ENCODE data around the gene ZSWIM1.

Gene ZSWIM1

GRCh38 chr20:45902199-45902701 lies 21.2 kb downstream of the ZSWIM1 start:
- TF ChIP-seq TAF1 (IDR thresholded peaks at IDR 0.05; ENCODE audit: borderline replicate concordance, insufficient read depth, low read length) (no peak), POLR2AphosphoS5 (IDR thresholded peaks at IDR 0.05; ENCODE audit: low read depth, low read length) (no peak)

- TF ChIP-seq FOXP2 (optimal IDR thresholded peaks at IDR 0.05; ENCODE audit: borderline replicate concordance, extremely low read depth, extremely low read length, insufficient read depth) = no peak
- no peak for TF ChIP-seq POLR2AphosphoS5 (IDR thresholded peaks at IDR 0.05; ENCODE audit: low read depth, low read length)
- no peak for TF ChIP-seq REST (IDR thresholded peaks at IDR 0.05; ENCODE audit: insufficient read depth in 1 of 2, low read depth in 2 of 2, low read length in 2 of 2)
- TF ChIP-seq SIN3A (IDR thresholded peaks at IDR 0.05; ENCODE audit: borderline replicate concordance, insufficient read depth, low read length) = no peak
- TF ChIP-seq TAF1 (IDR thresholded peaks at IDR 0.05; ENCODE audit: borderline replicate concordance, insufficient read depth, low read length) = no peak
Observed at GRCh38 chr20:45904583-45905504, 23.8 kb downstream of the ZSWIM1 start.

- no peak for TF ChIP-seq REST (IDR thresholded peaks at IDR 0.05; ENCODE audit: insufficient read depth in 1 of 2, low read depth in 2 of 2, low read length in 2 of 2)
- no peak for TF ChIP-seq FOXP2 (optimal IDR thresholded peaks at IDR 0.05; ENCODE audit: borderline replicate concordance, extremely low read depth, extremely low read length, insufficient read depth)
- no peak for TF ChIP-seq TAF1 (IDR thresholded peaks at IDR 0.05; ENCODE audit: borderline replicate concordance, insufficient read depth, low read length)
- no peak for TF ChIP-seq SIN3A (IDR thresholded peaks at IDR 0.05; ENCODE audit: borderline replicate concordance, insufficient read depth, low read length)
- TF ChIP-seq POLR2AphosphoS5 (IDR thresholded peaks at IDR 0.05; ENCODE audit: low read depth, low read length) = no peak
Observed at GRCh38 chr20:45905505-45906079, 24.6 kb downstream of the ZSWIM1 start.

- TF ChIP-seq REST (IDR thresholded peaks at IDR 0.05; ENCODE audit: insufficient read depth in 1 of 2, low read depth in 2 of 2, low read length in 2 of 2) = no peak
- no peak for TF ChIP-seq POLR2AphosphoS5 (IDR thresholded peaks at IDR 0.05; ENCODE audit: low read depth, low read length)
- no peak for TF ChIP-seq FOXP2 (optimal IDR thresholded peaks at IDR 0.05; ENCODE audit: borderline replicate concordance, extremely low read depth, extremely low read length, insufficient read depth)
- no peak for TF ChIP-seq TAF1 (IDR thresholded peaks at IDR 0.05; ENCODE audit: borderline replicate concordance, insufficient read depth, low read length)
- no peak for TF ChIP-seq SIN3A (IDR thresholded peaks at IDR 0.05; ENCODE audit: borderline replicate concordance, insufficient read depth, low read length)
Observed at GRCh38 chr20:45907219-45907948, 26.4 kb downstream of the ZSWIM1 start.

- TF ChIP-seq POLR2AphosphoS5 (IDR thresholded peaks at IDR 0.05; ENCODE audit: low read depth, low read length) = no peak
- no peak for TF ChIP-seq FOXP2 (optimal IDR thresholded peaks at IDR 0.05; ENCODE audit: borderline replicate concordance, extremely low read depth, extremely low read length, insufficient read depth)
- TF ChIP-seq REST (IDR thresholded peaks at IDR 0.05; ENCODE audit: insufficient read depth in 1 of 2, low read depth in 2 of 2, low read length in 2 of 2) = no peak
- no peak for TF ChIP-seq SIN3A (IDR thresholded peaks at IDR 0.05; ENCODE audit: borderline replicate concordance, insufficient read depth, low read length)
- no peak for TF ChIP-seq TAF1 (IDR thresholded peaks at IDR 0.05; ENCODE audit: borderline replicate concordance, insufficient read depth, low read length)
Observed at GRCh38 chr20:45908084-45908483, 27.1 kb downstream of the ZSWIM1 start.
